ENCODE data around the gene GBP7.

Gene GBP7

DNA sequence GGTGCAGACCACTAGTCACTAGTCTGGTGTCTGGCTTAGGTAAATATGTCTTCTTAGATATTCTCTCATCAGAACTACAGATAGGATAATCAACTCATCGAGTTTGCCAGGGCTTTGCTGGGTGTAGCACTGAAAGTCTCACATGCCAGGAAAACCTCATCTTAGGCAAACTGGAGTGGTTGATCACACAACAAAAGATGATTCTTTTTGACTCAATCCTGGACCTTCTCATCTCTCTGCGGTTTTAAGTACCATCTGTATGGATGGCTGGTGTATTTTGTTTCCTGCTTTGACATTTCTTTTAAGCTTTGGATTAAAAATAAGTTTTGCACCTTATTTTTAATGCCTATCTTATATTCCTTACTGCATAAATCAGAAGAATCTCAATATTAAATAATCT lies 61.1 kb downstream of the GBP7 start:
- DNase-seq (ENCODE audit: low read depth) = no peak

DNA sequence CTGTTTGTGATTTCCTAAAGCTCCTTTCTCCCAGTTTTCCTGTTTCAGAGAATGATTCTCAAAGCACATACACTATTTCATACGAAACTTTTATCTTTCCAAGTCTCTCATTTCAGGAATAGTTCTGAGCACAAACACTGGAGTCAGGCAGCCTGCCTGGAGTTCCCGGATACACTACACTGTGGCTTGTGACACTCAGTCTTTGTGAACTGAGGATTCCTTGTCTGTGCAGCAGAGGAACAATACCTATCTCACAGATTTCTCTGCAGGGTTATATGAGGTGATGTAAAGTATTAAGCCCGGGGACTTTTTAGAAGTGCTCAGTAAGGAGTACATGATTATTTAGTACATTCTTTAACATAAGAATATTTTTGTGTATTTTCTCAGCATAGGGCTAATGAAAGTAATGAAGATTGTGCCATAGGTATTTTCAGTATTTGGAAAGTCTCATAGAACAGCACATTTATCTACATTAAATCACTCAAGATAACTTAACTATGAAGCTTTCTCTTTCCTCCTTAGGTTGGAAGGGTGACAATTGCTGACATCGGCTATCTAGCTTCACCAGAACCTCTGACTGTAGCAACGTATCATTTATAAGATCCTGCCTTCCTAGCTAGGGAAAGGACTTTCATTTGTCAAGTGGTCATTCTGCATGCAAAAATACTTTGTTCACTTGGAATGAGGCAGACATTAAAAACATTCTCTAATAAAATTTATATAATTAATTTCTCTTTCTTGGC lies 62.8 kb downstream of the GBP7 start:
- DNase-seq (ENCODE audit: low read depth) = no peak

DNA sequence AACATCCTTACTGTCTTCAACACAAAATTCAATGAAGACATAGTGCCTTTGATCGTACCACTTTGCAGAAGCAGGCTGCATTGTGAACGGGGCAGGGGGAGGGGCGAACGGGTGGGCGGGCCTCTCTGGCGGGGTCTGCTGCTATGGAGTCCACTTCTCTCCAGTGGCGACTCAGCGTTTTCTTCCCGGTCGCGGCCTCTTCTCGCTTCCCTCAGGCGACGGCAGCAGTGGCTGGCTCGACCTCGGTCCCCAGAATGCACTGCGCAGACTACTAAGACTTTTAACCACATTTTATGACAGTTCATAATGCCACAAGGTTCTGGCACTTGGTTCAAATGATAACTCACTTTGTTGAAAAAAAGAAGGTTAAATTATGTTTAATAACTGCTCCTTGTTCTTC lies 71.1 kb downstream of the GBP7 start:
- no peak for DNase-seq (ENCODE audit: low read depth)

DNA sequence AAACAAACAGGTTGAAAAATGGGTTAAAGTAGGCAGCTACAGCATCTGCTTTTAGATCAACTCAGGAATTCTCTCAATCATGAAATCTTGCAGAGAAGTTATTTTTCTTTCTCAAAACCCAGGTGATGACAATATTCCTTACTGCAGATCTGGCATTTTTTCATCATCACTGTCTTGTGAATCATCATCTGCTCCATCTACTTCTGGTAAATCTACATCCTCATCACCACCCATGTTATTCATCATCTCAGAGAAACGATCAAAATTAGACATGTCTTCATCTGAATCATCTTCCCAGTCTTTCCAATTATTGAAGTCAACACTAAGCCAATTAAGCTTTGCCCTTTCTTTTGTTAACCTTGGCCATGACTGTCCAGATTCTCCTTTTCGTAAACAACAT lies 71.7 kb downstream of the GBP7 start:
- no peak for DNase-seq (ENCODE audit: low read depth)

DNA sequence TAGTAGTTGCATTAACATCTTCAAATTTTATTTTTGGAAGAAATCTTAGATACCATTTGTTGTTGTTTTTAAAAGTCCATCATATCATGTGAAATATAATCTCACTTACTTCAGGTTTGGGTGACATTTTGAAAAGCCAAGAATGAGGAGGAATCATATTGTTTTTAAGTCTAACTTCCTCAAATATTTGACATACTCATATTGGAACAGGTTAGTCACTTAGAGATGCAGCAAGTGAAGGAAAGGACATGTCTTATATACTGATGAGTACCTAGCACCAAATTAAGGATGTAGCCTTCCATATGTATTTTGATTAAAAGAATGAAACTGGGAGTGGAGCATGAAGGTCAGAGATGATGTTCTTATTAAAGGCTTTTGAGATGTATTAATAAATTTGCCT lies 73.8 kb downstream of the GBP7 start:
- DNase-seq (ENCODE audit: low read depth) = no peak

DNA sequence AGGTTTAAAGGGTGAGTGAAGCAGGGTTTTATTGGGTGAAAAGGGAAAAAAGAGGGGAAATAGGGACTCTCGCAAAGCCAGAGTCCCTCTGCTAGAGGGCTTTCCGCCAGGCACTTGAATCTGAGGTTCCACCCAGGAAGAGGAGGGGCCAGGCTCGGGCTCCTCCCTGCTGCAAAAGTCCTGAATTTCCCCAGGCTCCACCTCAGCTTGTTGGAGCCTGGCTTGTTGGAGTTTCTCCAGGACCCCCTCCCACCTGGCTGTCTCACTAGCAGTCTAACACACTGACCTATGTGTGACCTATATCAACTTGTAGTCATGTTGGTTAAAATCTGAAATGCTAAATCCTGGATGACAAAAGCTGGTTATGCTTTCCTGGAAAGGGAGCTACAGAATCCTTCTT lies 75.4 kb downstream of the GBP7 start:
- no peak for DNase-seq (ENCODE audit: low read depth)

DNA sequence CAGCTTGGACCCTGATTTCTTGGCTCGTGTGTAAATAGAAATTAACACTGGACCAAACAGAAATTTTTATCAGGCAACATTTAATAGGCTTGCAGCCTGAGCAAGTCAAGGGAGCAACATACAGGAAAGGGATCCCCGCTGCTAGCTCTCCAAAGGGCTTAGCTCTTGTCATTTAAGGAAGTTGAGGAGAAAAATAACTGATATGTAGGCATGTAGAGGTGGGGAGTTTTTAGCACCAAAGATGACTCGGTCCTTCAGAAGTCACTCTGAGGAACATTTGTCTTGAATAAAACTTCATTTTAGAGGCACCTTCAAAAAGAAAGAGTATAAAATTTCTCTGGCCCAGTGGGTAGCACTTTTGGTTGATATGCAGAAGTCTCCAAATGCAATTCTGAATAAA lies 76.9 kb downstream of the GBP7 start:
- DNase-seq (ENCODE audit: low read depth) = no peak

DNA sequence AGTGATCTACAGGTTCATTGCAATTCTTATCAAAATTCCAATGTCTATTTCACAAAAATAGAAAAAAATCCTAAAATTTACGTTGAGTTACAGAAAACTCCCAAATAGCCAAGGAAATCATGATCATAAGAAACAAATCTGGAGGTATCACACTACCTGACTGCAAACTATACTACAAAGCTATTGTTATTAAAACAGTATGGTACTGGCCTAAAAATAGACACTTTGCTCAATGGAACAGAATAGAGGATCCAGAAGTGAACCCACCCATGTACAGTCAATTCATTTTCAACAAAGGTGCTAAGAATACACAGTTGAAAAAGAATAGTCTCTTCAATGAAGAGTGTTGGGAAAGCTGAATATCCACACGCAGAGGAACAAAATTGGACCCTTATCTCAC lies 80.1 kb downstream of the GBP7 start:
- no peak for DNase-seq (ENCODE audit: low read depth)

DNA sequence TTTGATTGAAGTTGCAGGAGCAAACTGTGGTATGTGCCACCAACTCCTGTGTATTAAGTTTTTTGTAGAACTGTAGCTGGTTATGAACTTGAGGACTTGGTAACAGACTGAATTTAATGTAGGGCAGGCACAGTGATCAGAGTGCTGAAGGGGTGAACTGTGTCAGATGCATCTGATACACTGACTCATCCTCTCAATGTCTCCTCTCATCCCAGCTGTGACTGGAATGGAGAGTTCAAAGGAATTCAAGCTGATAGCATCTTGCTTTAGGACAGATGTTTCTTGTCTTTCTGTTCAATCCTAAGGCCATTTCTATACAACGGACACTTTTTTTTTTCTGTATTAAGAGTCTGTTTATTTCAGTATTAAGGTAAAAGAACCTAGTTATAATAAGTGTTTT lies 85.8 kb downstream of the GBP7 start:
- DNase-seq (ENCODE audit: low read depth) = peak; percentile 4

DNA sequence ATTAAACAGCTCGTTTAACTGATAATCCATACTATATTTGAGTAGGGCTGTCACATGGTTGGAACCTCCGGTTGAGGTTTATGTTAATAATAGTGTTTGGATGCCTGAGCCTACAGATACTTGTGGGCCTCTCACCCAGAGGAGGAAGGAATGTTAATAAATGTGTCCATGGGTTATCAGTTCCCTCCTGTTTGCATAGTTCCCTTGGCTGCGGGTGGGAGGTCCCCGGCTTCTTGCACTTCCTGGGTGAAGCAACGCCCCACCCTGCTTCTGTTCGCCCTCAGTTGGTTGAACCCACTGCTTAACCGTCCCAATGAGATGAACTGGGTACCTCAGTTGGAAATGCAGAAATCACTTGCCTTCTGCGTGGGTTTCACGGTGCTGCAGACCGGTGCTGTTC lies 87.2 kb downstream of the GBP7 start:
- DNase-seq (ENCODE audit: low read depth) = no peak

DNA sequence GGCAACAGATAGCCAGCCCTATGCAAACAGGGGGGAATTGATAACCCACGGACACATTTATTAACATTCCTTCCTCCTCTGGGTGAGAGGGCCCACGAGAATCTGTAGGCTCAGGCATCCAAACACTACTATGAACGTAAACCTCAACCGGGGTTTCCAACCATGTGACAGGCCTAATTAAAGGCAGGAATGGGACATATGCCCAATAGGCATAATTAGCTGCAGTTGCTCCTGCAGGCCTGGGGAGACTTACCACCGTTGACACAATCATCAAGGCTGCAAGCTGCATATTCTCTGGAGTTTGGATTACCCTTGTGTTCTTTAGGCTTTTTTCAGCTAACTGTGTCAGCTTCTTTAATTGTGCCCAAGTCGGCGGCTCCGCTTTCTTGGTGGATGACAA lies 88.6 kb downstream of the GBP7 start:
- no peak for DNase-seq (ENCODE audit: low read depth)

DNA sequence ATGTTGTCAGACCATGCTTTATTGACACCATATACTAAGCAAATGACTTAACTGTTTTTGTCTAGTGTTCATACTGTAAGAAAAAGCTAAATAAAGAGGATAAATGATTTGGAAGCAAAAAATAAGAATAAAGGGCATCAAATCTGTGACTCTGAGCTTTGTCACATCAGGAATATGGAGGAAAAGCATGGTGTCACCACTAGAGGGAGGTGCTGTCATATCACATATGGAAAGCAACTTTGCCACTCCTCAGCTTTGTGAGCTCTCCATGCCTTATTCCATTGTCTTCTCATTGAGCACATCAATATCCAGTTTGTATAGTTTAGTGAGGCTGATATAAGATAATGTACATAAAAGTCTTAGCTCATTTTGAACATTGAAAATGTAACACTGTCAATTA lies 90.0 kb downstream of the GBP7 start:
- DNase-seq (ENCODE audit: low read depth) = peak; percentile 56
